WTC11 (cell line): ENCODE data around the gene CDSN.

Source experiments
- ATF2 ChIP-seq: sonication (generic); formaldehyde crosslinking; IDR thresholded peaks from 2 replicates; pipeline ENCODE4 v1.8.1; 2022; ENCODE audit warnings: low read depth, missing genetic modification reagents, borderline replicate concordance
- CTCF ChIP-seq: fragments of 200-600 bp; IDR thresholded peaks from 2 replicates; pipeline ENCODE4 v1.8.0; 2022; ENCODE audit warnings: antibody characterized with exemption
- ESRRA ChIP-seq: sonication (generic); formaldehyde crosslinking; IDR thresholded peaks from 2 replicates; pipeline ENCODE4 v1.8.1; 2022; ENCODE audit warnings: mild to moderate bottlenecking, missing genetic modification reagents, borderline replicate concordance
- NFYB ChIP-seq: sonication (generic); formaldehyde crosslinking; conservative IDR thresholded peaks from 2 replicates; pipeline ENCODE4 v1.8.0; 2022; ENCODE audit warnings: low read depth, missing genetic modification reagents
- NR1H2 ChIP-seq: sonication (generic); formaldehyde crosslinking; IDR thresholded peaks from 2 replicates; pipeline ENCODE4 v1.9.0; 2021; ENCODE audit warnings: mild to moderate bottlenecking, moderate library complexity, missing genetic modification reagents

GRCh38 chr6:31113861-31114540 is 6.2 kb downstream of the CDSN start:
- TF ChIP-seq ATF2 (CRISPR knock-in tag) (no peak), NFYB (CRISPR knock-in tag) (no peak), CTCF (no peak), ESRRA (CRISPR knock-in tag) (no peak), NR1H2 (CRISPR knock-in tag) (no peak)
